Islet of Langerhans (tissue), 1 donor: ENCODE data around the gene DMRTA1.
"Not testable (repeated sequence)": the region's sequence is repeated elsewhere in the genome, so short reads cannot be mapped to it uniquely, and the experiment has no call there.

Experiments used
- FAIRE-seq: peaks from one replicate; lab custom pipeline; 2011; peaks lifted over from hg19 to GRCh38; lab: Jason Lieb, UNC

Gene DMRTA1

DNA sequence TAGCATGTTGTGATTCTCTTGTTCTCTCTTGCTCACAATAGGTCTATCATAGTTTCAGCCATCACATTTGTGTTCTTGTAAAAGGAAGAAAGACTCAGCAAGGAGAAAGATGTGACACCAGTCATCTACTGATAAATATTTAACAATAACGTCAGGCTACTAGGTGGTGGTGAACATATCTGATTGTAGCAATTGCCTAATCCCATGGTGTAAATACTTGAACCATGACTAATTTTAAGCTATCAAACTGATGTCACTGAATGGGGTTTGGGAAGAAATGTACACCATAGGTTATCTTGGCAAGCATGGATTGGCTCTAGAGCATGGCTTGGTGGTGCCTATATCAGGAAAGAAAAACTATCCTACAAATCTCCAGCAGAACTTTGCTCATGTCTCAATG is 16.6 kb downstream of the DMRTA1 start:
- no peak for FAIRE-seq

DNA sequence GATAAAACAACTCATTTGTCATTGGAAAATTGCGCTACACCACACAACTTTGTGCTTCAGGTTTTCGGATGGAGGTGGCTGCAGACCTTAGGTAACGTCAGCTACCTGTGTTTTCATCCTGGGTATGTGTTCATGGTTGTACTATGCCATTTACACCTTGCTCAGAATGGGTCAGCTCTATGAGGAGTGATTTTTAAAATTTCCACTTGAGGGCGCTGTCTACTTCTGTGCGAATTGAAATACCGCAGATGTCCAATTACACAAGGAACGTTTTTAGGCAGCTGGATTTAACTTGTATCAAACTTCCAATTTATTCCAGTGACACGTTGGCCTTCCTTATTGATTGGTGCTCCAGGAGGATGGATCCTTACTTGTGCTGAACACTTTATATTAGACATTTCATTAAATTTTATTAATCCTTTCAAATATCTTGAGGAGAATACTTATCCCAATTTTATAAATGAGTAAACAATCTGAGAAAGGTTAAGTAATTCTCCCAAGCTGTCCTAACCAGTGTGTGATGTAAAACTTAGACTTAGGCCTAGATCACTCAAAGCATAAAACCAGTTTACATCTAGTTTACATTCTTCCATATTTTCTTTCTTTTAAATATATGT is 23.4 kb downstream of the DMRTA1 start:
- FAIRE-seq = peak; percentile 90

DNA sequence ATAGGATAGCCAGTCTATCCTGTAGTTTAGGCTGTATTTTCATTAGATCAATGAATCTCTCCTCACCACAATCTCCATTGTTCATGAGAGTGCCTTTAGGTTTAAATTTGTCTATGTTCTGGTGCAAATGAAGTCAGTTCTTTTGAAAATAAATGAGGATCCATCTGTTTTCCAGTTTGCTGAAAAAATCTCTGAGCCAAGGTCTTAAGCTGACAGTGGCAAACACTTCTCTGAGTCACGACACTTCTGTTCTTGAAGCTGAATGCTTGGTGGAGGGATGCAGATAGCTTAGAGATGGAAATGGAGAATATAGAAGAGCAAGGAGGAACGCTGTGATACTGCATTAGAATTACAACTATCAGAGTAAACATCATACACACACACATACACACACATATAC is 34.9 kb downstream of the DMRTA1 start:
- FAIRE-seq = no peak

DNA sequence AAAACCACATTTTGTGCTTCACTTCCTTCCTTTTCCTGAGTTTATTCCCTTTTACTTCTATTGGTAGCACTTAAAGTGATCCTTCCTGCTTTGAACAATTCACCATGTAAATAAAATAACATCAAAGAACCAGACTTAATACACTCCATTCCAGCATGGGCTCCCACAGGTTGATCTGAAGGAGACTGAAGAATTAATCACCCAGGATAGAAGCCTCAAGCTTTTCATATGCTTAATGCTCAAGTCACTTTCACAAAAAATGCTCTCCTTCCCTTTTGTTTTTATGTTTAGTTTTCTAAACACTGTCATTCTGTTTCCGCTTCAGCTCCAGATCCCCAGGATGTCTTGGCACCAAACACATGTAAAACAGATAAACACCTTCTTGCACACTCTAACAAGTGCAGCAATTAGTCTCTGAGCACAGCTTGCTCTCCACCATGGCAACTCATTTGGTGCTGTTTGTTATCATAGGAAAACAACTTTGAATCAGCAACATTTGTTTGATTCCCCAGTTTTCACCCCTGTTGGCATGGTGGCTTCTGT is 37.0 kb downstream of the DMRTA1 start:
- FAIRE-seq = no peak

DNA sequence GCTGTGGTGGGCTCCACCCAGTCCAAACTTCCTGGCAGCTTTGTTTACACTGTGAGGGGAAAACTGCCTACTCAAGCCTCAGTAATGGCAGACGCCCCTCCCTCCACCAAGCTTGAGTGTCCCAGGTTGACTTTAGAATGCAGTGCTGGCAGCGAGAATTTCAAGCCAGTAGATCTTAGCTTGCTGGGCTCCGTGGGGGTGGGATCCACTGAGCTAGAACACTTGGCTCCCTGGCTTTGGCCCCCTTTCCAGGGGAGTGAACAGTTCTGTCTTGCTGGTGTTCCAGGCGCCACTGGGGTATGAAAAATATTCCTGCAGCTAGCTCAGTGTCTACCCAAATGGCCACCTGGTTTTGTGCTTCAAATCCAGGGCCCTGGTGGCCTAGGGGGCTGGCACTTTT is 49.6 kb downstream of the DMRTA1 start:
- not testable (repeated sequence) for FAIRE-seq
